NB4 (cell line): ENCODE results near the gene IFI35.

Experiments
- DNase-seq: peaks from one replicate; pipeline ENCODE4 v3.0.0; 2010; ENCODE audit warnings: low read depth
- H3K4me3 ChIP-seq: one replicate; pipeline ENCODE4 v1.5.1; 2011; ENCODE audit warnings: mild to moderate bottlenecking, low read depth, low read length, moderate library complexity
- CTCF ChIP-seq: IDR thresholded peaks from one replicate; pipeline ENCODE4 v1.5.1; 2012; ENCODE audit warnings: low read depth, low read length
- MAX ChIP-seq: IDR thresholded peaks from 2 replicates; pipeline ENCODE4 v1.6.1; 2011; ENCODE audit warnings: low read depth, low read length
- MYC ChIP-seq: IDR thresholded peaks from 2 replicates; pipeline ENCODE4 v1.6.1; 2011; ENCODE audit warnings: low read depth, low read length
- POLR2A ChIP-seq: IDR thresholded peaks from 2 replicates; pipeline ENCODE4 v1.6.1; 2011; ENCODE audit warnings: mild to moderate bottlenecking; ENCODE audit not compliant: insufficient read length; ENCODE audit errors: extremely low read depth

IFI35 gene

GRCh38 chr17:43010667-43011308 is 4.2 kb downstream of the IFI35 start:
- TF ChIP-seq MYC = no peak
- TF ChIP-seq CTCF = no peak
- no peak for TF ChIP-seq POLR2A
- DNase-seq = no peak

GRCh38 chr17:43011728-43012472 is 5.3 kb downstream of the IFI35 start:
- TF ChIP-seq MAX (no peak), POLR2A (no peak), MYC (no peak), CTCF (no peak)
- DNase-seq = no peak

More at GRCh38 chr17:43010667-43011308, 4.2 kb downstream of the IFI35 start:
- no peak overlapping the region for H3K4me3 ChIP-seq

GRCh38 chr17:43013296-43013695 is 6.7 kb downstream of the IFI35 start:
- TF ChIP-seq POLR2A = no peak
- no peak for TF ChIP-seq MAX
- TF ChIP-seq MYC = no peak
- no peak for TF ChIP-seq CTCF

More at GRCh38 chr17:43011728-43012472, 5.3 kb downstream of the IFI35 start:
- H3K4me3 ChIP-seq = no peak overlapping the region

GRCh38 chr17:43014020-43014648 is 7.5 kb downstream of the IFI35 start:
- TF ChIP-seq POLR2A (no peak), MAX (no peak), CTCF (no peak), MYC (no peak)
- DNase-seq = peak; percentile 84
- no peak overlapping the region for H3K4me3 ChIP-seq

More at GRCh38 chr17:43013296-43013695, 6.7 kb downstream of the IFI35 start:
- DNase-seq = no peak
- no peak overlapping the region for H3K4me3 ChIP-seq

- no peak for TF ChIP-seq MAX
- no peak for TF ChIP-seq CTCF
- no peak for TF ChIP-seq MYC
- no peak for TF ChIP-seq POLR2A
- no peak overlapping the region for H3K4me3 ChIP-seq
- no peak for DNase-seq
Measured at GRCh38 chr17:43014649-43015542, 8.3 kb downstream of the IFI35 start.
